SIG-M5 treated with dmso at 0.1 percent for 504 hours (cell line): ENCODE measurements around the gene RAB11A.

Source experiments
- DNase-seq: peaks from one replicate; lab custom pipeline; 2025; ENCODE audit not compliant: unreplicated experiment; lab: John Stamatoyannopoulos, UW

RAB11A gene

DNA sequence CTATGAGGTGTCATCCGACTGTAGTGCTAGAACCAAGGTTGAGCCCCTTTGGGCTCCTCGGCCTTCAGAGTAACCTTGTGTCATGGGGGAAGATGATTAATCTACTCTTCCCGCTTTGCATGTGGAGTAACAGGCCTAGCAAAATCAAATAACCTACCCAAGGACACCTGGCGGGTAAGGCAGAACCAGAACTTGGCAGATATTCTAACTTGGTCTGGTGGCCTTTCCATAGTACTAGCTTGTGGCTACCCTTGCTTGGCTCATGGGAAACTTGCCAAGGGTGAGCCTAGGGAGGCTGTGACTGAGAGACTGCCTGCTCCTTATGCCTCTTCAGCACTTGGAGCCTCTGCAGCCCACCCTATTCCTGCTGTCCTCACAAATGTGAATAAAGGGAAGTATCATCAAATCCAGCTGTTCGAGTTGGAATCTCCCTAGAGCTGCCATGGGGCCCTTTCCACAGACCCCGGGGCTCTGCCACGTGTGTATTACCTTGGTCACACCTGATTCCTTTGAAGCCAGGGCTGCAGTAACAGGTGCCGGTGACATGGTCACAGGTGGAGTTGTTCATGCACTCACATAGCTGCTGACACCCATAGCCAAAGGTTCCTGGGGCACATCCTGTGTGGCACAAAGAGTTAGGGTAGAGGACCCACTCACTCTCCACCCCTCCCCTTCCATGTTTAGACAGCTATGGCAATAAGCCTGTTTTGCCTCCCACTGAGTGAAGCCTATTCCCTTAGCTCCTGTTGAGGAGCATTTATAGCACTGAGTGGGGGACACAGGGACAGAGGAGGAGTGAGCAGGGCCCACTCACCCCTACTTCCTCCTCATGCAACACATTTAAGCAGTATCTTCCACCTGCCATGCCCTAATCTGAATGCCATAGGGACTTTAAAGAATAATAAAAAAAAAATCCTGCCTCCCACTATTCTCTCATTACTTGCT, 46.0 kb downstream of the RAB11A start:
- DNase-seq, result no peak

DNA sequence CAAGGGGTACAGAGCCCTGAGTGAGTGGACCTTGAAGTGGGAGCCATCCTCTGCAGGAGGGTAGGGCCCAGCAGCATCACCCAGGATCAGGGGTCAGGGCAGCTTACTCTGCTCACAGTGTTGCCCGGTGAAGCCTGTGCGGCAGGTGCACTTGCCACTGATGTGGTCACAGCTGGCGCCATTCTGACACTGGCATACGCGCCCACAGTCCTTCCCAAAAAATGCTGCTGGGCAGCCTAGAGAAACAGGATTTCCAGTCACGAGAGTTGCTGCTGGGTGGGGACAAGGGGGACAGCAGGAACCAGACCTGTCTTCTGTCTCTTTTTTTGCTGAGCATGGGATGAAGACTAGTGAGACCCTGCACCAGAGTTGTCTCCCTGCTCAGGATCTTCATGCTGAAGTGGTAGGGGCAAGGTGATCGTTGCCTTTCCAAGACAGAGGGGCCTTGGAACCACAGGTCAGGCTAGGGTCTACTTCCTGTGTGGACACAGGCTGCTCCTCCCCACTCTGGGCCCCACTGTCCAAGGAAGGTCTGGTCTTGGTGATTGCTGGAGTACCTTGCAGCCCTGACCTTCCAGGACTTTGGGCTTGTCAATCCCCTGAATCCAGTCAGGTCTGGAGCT, 46.9 kb downstream of the RAB11A start:
- no peak for DNase-seq

DNA sequence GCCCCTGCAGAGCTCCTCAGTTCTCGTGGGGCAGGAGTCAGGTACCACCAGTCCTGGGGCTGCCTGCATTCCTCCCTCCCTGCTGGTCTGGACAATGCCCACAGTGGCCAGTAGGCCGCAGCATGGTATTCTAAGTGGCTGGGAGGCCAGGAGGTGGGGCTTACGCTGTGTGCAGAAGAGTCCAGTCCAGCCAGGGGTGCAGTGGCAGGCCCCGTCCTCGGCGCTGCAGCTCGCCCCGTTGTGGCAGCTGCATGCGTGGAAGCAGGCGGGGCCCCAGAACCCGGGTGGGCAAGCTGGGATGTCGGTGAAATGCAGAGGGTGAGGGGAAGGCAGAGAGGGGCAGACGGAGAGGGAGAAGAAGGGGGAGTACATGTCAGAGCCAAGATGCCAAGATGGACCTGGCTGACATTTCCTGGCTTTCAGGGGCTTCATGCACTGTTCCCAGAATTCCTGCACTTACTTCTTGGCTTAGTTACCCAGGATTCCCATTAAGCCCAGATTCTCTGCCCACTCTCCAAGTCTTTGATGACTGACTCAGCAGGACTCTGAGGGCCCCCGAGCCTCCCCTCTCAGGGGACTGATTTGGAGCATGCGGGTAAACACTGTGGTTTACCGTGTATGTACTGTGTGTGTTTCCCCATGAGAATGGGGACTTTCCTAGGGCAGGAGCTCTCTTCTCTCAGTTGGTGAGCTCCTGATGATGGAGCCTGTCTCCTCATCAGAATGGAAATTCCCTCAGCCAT, 47.5 kb downstream of the RAB11A start:
- peak; percentile 5 for DNase-seq

DNA sequence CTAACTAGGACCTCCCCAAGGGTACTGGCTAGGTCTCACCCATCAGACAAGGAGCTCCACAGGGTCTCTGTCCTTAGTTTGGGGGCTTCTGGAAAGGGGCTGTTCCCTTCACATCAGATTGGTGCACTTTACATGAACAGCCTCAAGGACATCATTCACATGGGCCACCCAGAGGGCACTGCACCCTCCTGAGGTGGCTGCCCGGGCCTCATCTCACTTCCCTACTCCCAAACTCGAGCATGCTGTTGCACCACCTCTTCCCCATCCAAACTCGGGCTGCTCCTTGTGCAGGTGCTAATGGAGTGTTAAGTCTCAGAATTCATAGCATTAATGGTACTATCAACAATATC, 48.1 kb downstream of the RAB11A start:
- no peak for DNase-seq

DNA sequence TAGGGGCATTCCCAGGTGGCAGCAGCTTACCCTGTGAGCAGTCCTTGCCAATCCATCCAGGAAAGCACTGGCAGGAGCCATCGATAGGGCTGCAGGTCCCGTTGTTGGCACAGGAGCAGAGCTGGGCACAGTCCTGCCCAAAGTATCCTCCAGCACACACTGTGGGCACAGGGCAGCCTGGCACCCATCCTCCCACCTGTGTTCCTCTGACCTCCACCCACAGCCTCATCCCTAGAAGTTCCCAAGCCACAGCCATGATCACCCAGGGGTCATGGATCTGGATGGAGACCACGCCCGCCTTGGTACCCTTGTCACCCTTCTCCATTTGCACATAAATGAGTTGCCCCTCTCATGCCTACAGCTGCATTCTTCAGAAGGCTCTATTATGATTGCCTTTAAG, 48.6 kb downstream of the RAB11A start:
- DNase-seq, result no peak

DNA sequence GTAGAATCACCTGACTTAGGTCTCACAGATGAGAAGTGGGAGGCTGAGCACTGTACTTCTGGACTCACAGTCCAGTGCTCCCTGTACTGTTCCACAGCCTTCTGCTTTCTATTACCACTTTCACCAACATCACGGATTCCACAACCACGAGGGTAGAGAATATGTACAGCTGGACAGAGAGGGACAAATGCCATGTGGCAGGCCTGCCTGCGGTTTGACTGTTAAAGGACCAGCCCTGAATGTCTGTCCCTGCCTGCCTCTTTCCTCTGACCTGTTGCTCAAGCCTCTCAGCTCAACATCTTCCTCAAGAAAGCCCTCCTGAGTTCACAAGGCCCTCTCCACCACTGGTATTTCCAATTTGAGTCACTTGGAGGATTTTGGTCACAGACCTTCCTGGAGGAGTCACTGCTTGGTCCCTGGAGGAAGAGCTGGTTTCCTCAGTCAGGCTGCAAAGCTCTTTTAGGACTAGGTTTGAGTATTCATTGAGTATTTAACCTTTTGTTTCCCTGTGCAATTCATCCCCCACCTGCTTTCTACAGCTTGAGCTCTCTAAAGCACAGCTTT, 49.1 kb downstream of the RAB11A start:
- DNase-seq, result no peak

DNA sequence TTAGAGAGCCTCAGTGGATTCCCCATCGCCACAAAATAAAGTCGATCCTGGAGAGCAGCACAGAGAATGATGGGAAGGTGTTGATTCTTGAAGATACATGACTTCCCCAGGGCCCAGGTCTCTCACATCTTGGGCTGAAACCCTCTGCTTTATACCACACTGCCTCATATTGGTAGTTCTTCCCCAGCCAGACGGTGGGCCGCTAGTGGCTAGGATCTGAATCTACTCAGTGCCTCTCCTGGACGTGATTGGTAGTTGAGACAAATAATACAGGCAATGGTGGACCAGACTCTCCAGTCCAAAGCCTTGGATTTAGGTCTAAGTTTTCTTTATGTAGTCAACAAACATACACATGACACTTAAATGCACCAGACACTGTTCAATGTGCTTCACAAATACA, 49.7 kb downstream of the RAB11A start:
- DNase-seq, result no peak

DNA sequence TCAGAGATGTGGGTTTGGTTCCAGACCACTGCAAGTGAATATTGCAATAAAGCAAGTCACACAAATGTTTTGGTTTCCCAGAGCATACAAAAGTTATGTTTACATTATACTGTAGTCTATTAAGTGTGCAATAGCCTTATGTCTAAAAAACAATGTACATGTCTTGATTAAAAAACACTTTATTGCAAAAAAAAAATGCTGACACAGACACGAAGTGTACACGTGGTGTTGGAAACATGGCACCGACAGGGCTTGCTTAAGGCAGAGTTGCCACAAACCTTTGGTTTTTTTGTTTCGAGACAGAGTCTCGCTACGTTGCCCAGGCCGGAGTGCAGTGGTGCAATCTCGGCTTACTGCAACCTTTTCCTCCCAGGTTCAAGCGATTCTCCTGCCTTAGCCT, 50.1 kb downstream of the RAB11A start:
- no peak for DNase-seq

DNA sequence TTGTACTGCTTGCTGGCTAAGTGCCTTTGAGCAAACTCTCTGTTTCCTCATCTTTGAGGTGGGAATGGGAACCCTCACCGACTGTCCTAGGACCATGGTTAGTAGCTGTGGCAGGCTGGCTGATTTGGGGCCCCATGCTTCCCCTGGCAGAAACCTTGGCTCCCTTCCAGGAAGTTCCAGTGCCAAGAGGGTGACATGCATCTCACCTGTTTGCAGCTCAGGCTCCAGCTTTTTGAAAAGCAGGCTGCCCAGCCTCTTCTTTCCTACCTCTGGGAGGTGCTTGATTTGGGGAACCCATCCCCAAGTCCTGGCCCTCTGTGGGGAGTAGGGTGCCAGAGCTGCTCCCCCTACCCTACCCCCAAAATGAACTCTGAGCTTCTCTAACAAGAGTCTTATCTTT, 50.8 kb downstream of the RAB11A start:
- DNase-seq, result no peak

DNA sequence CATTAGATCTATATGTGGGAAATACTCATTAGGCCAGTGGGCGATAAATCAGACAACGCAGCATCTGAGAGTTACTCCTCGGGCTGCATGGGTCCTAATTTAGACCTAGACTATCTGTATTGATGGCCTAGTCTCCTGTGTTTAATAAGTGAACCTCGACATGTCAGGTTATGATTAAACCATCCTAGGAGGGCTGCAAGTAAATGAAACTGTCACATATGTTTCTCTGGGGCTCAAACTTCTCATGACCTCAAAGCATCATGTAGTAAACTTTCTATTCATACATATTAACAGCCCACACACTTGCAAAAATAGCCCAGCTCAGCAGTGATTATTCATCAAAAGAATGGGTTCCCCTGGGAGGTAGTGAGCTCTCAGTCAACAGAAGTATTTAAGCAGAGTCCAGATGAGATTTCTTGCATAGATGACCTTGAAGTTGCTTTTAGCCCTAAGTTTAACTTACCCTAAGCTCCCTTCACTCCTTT, 51.6 kb downstream of the RAB11A start:
- no peak for DNase-seq

DNA sequence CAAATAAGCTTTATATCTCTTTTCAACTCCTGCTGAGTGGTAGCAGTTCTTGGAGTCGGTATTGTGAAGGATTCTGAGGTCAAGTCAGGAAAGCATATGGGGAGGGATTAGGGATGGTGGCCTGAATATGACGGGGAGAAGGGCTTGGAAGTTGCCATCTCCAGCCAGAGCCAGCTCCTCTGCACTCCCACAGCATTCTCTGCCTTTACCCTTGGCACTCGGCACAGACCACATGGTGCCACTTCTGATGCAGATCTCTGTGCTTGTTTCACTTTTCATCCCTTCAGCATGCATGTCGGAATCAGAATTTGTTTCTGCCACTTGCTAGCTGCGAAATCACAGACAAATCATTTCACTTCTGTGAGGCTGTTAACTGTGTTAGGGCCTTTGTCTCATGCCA, 52.5 kb downstream of the RAB11A start:
- DNase-seq, result no peak

DNA sequence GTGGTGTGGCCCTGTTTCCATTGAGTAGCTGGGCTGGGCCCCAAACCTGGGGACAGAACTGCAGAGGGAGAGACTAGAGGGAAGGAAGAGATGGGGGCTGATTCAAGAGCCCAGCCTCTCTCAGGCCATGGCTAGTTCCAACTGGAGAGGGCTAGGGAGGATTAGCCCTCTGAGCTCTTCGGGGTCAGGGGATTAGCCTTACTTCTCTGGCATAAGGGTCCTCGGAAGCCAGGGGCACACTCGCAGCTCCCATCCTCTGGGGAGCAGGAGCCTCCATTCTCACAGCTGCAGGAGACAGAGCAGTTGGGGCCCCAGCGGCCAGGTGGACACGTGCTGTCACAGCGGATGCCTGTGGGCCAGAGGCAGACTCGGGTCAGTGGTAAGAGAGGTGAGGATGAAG, 53.3 kb downstream of the RAB11A start:
- no peak for DNase-seq

DNA sequence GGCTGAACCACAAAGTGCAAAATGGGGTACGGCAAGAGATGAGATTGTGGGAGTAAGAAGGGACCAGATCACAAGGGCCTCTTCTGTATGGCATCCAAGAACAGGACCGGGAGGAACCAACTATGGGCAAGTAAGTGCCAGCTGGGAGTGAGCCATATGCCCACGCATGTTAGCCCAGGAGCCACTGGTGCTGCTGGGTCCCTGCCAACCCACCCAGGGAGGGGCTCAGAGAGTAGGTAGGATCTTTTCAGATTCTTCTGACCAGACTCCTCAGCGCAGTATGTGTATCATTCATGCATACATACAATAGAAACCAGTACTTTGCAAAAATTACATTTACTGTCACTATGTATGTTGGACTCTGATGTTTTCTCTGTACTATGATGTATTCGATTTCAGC, 54.0 kb downstream of the RAB11A start:
- DNase-seq, result no peak

DNA sequence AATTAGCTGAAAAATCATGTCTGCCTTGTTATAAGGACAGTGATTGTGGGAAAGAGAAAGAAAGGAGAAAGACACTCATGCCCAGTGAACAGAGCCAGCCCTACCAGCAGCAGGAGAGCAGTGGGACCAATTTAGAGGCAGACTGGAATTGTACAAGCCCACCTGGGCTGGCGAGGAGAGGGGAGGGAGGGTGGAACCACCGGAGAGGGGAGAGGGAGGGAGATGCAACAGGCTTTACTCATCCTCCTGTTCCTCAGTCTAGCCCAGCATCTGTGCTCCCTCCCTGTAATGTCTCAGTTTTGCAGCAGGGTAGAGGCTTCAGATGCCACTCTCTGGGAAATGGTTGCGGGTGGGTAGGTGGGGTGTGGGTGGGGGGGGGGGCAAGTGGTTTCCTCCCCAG, 54.7 kb downstream of the RAB11A start:
- no peak for DNase-seq

DNA sequence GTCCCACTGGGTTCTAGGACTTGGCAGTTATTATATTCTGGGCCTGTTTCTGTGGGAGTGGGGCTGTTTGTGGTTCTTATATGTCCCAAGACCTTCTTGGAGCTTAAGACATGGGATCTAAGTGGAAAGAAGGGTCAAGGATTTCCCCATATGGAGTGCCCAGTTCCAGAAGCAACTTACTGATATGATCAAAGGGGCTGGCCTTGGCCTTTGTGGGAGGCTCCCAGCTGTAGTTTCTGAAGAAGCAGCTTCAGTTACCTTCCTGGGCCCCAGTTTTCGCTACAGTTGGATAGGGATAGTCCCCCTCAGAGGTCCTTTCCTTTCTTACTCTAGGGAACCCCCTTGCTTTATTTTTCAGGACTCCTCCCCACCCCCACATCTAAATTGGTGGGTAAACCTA, 56.0 kb downstream of the RAB11A start:
- no peak for DNase-seq

DNA sequence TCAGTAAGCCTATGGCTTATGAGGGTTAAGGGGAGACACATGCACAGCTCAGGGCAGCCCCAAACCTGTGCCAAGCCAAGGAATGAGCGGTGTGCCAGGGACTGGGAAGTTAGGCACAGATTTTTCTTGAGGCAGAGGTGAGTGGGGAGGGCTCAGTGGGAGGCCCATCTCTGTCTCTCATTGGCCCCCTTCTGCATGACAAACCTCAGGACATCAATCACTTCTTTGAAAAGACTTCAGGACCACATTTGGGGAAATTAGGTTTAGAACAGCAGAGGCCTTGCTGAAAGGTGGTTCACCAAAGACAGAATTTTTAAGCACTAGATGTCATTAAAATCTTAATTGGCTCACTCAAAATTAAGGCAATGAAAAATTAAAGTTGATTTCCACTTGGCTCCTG, 57.2 kb downstream of the RAB11A start:
- no peak for DNase-seq

DNA sequence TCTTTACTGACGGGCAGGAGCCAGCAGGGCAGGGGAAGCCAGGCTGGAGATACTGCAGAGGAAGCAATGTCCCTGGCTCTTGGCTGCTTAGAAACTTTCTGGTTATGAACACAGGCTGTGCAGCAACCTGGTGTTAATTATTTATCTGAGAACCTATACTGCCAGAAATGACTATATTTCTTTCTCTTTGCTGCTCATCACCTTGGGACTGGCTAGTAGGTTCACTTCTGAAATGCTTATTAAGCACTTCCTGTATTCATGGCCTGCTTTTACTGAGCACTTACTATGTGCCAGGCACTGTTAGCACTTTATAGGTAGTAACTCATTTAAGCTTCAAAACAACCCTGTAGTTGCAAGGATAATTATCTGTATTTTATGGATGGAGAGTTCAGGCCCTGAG, 57.6 kb downstream of the RAB11A start:
- DNase-seq, result no peak

DNA sequence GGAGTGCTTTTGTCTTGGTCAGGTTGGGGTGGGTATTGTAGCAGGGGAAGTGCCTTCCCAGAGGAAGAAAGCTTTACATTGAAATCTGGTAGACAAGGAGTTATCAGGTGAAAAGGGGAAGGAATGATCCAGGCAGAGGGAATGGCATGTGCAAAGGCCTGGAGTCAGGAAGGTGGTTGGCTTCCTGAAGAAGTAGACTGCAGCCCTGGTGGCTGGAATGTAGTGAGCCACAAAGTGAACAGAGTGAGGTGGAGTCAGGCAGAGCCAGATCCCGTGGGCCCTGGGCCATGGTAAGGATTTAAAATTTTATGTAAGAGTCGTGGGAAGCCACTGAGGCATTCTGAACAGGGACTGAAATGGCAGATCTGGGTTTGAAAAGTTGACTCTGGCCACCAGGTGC, 58.3 kb downstream of the RAB11A start:
- no peak for DNase-seq

DNA sequence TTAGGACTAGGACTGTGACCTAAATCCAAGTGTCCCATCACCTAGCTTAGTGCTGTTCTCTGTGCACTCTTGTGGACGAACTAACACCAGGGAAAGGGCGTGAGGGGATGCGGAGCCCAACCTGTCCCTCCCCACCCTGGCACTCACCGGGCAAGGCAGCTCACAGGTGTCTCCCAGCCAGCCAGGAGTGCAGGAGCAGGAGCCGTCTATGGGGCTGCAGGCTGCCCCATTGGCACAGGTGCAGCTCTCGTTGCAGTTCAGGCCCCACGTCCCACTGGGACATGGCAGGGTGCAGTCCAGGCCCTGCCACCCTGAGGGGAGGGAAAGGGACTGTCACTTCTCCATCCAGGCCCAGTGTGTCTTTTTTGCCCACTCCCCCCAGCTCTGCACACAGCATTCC, 60.3 kb downstream of the RAB11A start:
- no peak for DNase-seq

DNA sequence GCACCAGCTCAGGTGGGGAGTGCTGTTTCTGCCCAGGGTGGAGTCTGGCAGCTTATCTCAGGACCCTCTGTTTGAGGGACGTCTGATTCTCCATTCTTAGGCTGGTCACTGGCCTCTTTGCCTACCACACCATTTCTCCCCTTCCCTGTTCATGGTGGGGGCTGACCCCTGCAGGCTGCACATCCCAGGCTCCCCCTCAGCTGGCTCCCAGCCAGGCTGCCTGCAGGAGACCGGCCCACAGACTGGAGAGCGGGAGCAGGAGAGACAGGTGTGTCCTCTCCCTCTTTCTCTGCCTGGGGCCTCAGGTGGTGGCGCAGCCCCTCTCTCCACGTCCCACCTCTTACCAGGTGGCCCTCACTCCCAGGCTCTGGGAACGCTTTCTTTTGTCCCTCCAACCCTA, 60.8 kb downstream of the RAB11A start:
- DNase-seq, result no peak

DNA sequence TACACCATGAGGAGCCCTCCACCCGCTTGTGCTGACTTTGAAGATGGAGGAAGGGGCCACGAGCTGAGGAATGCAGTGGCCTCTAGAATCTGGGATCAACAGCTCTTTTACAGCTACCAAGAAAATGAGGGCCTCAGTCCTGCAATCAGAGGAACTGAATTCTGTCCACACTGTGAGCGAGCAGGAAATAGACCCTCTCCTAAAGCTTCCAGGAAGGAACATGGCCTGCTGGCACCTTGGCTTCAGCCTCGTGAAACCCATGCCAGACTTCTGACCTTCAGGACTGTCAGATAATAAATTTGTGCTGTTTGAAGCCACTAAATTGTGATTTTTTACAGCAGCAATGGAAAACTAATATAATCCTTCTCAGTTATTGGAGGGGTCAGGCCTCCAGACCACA, 61.9 kb downstream of the RAB11A start:
- DNase-seq, result no peak

DNA sequence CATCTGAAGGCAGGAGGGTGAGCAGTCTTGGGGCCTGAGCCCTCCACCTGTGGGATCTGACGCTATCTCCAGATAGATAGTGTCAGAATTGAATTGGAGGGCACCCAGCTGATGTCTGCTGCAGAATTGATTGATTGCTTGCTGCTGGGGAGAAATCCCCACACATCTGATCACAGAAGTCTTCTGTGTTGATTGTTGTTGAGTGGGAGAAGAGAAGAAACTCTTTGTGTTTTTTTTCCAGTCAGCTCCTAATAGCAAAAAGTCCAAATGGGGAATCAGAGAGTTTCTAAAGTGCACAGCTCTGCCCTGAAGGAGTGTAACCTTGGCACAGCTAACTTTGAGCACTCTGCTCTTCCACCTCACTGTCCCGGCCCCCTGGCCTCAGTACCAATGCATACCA, 66.1 kb downstream of the RAB11A start:
- no peak for DNase-seq
